Gastrocnemius medialis (tissue), 4 donors: ENCODE measurements around the gene PBX3. TPM values are rescaled to one million over a fixed set of nuclear protein-coding genes. Genes with fewer than 3 reads are reported as not detected.

ENCODE experiments used
- ATAC-seq, 2 donors: fragments of 150-250 bp; one replicate each; pipeline ENCODE4 v1.9.1; 2016
- DNase-seq, 2 donors: peaks; one replicate each; pipeline ENCODE4 v3.0.0-alpha.2; 2019
- H3K27ac ChIP-seq, 4 donors: fragments of 200-600 bp; sonication (generic); 1 replicate in 1 of 4; 2 replicates in 3 of 4; pipeline ENCODE4 v1.5.1; 2016 to 2018; ENCODE audit warnings: mild to moderate bottlenecking in 2 of 4, moderate library complexity in 1 of 4
- H3K27me3 ChIP-seq, 3 donors: fragments of 200-600 bp; sonication (generic) in 2 of 3; 1 replicate in 1 of 3; 2 replicates in 2 of 3; pipeline versions ENCODE4 v1.5.1 to v1.6.0; 2016 to 2019; ENCODE audit warnings: mild to moderate bottlenecking in 1 of 3, moderate library complexity in 1 of 3
- H3K36me3 ChIP-seq, 2 donors: fragments of 200-600 bp; sonication (generic) in 1 of 2; one replicate each; pipeline ENCODE4 v1.5.1; 2017 to 2018
- H3K4me1 ChIP-seq, 2 donors: fragments of 200-600 bp; sonication (generic) in 1 of 2; one replicate each; pipeline ENCODE4 v1.5.1; 2016 to 2017; ENCODE audit warnings: mild to moderate bottlenecking in 2 of 2
- H3K4me3 ChIP-seq, 4 donors: fragments of 200-600 bp; sonication (generic) in 3 of 4; 1 replicate in 1 of 4; 2 replicates in 3 of 4; pipeline ENCODE4 v1.5.1; 2016 to 2019; ENCODE audit warnings: mild to moderate bottlenecking in 2 of 4
- H3K9me3 ChIP-seq, 3 donors: fragments of 200-600 bp; sonication (generic) in 2 of 3; 1 replicate in 1 of 3; 2 replicates in 2 of 3; pipeline ENCODE4 v1.5.1; 2016 to 2019
- CTCF ChIP-seq, 5 experiments: fragments of 450-650 bp in 3 of 5; fragments of 200-600 bp in 2 of 5; sonication (generic) in 2 of 5; IDR thresholded peaks in 4 of 5; conservative IDR thresholded peaks in 1 of 5; 1 replicate in 4 of 5; 2 replicates in 1 of 5; pipeline ENCODE4 v1.5.1; 2016 to 2019; ENCODE audit warnings: antibody characterized with exemption in 5 of 5, mild to moderate bottlenecking in 3 of 5, moderate library complexity in 3 of 5
- POLR2A ChIP-seq, 2 donors: fragments of 450-650 bp; IDR thresholded peaks; one replicate each; pipeline ENCODE4 v1.6.1; 2017; ENCODE audit warnings: antibody characterized with exemption in 2 of 2, mild to moderate bottlenecking in 2 of 2, moderate library complexity in 2 of 2
- in situ Hi-C, 4 donors: fragments of 200-750 bp; cut with MboI; loops; one replicate each; pipeline versions ENCODE4 v1.15.0 to v1.8.0; 2017; ENCODE audit warnings: low sequenced_read_pairs in 4 of 4
- intact Hi-C: fragments of 100-400 bp; cut with DNase I; formaldehyde crosslinking; loops from one replicate; pipeline ENCODE4 v1.15.1; 2023; ENCODE audit warnings: low total_unique reads
- total RNA-seq, 4 donors: library from RNA; depleted of rRNA; stranded (reverse); fragments of >200 nt; gene quantifications; one replicate each; pipeline versions ENCODE4 v1.1.0 to v1.2.3, GENCODE V29; 2016

Gene PBX3
- total RNA-seq, 4 donors from 2014 or later, result 6.6 to 31.0 (median 9.6) TPM

GRCh38 chr9:126015424-126015823, 268.3 kb downstream of the PBX3 start:
- TF ChIP-seq POLR2A (IDR thresholded peaks at IDR 0.05), result no peak

GRCh38 chr9:126016579-126017290, 269.6 kb downstream of the PBX3 start:
- H3K9me3 ChIP-seq, result no peaks in the 10 kb centered on the region
- no peaks in the 10 kb centered on the region for H3K4me1 ChIP-seq
- ATAC-seq, result no peak
- H3K27me3 ChIP-seq, result no peaks in the 10 kb centered on the region
- H3K36me3 ChIP-seq, result no peaks in the 10 kb centered on the region
- in situ Hi-C loops, result no loop called here
- H3K4me3 ChIP-seq, result no peak overlapping the region
- no peak overlapping the region for H3K27ac ChIP-seq
- TF ChIP-seq POLR2A (IDR thresholded peaks at IDR 0.05), result no peak
- no peak for TF ChIP-seq CTCF (IDR thresholded peaks at IDR 0.05 in 4 of 5, conservative IDR thresholded peaks at IDR 0.05 in 1 of 5)
- intact Hi-C loops, result no loop called here
- DNase-seq, result no peak

More at GRCh38 chr9:126015424-126015823, 268.3 kb downstream of the PBX3 start:
- no peaks in the 10 kb centered on the region for H3K9me3 ChIP-seq
- in situ Hi-C loops, result no loop called here
- H3K36me3 ChIP-seq, result no peaks in the 10 kb centered on the region
- H3K27me3 ChIP-seq, result no peaks in the 10 kb centered on the region
- DNase-seq (no peak), ATAC-seq (no peak)
- intact Hi-C loops, result no loop called here
- H3K4me1 ChIP-seq, result no peaks in the 10 kb centered on the region
- no peak overlapping the region for H3K4me3 ChIP-seq
- H3K27ac ChIP-seq, result no peak overlapping the region

Other genes starting within 250 kb of the PBX3 start
- gene MAPKAP1, start 40.2 kb upstream of the PBX3 start, total RNA-seq, result 100 to 1,000 TPM in 3 of 4 donors, 10 to 100 TPM in 1; 58.2 to 123 (median 104) TPM